Activated naive CD8-positive, alpha-beta T cell treated with anti-CD3 and anti-CD28 coated beads for 36 hours (primary cell): ENCODE measurements around the gene MGAT1. TPM values are rescaled to one million over a fixed set of nuclear protein-coding genes. Genes with fewer than 3 reads are reported as not detected.

Experiments used
- DNase-seq: peaks from one replicate; pipeline ENCODE4 v3.0.0; 2021
- H3K27ac Mint-ChIP-seq: one replicate; pipeline ENCODE4 v1.8.0; 2022; ENCODE audit warnings: mild to moderate bottlenecking, moderate library complexity, mixed read lengths
- H3K27me3 Mint-ChIP-seq: one replicate; pipeline ENCODE4 v1.8.0; 2022; ENCODE audit warnings: mild to moderate bottlenecking, mixed read lengths
- H3K36me3 Mint-ChIP-seq: one replicate; pipeline ENCODE4 v1.8.0; 2021; ENCODE audit warnings: mild to moderate bottlenecking, mixed read lengths
- H3K4me1 Mint-ChIP-seq: one replicate; pipeline ENCODE4 v1.8.0; 2021; ENCODE audit warnings: mixed read lengths
- H3K4me3 Mint-ChIP-seq: one replicate; pipeline ENCODE4 v1.8.0; 2022; ENCODE audit warnings: mild to moderate bottlenecking, moderate library complexity, mixed read lengths
- H3K9me3 Mint-ChIP-seq: one replicate; pipeline ENCODE4 v1.8.0; 2022; ENCODE audit warnings: mixed read lengths
- total RNA-seq, 2 experiments: library from RNA; stranded (reverse); gene quantifications; one replicate each; pipeline ENCODE4 v1.2.3, GENCODE V29; 2021

Gene MGAT1
- total RNA-seq, 2 experiments from 2014 or later: 99.1 to 101 TPM

GRCh38 chr5:180815293-180815917 is 12.8 kb upstream of the MGAT1 start:
- H3K9me3 Mint-ChIP-seq: no peaks in the 10 kb centered on the region
- no peak overlapping the region for H3K4me3 Mint-ChIP-seq
- DNase-seq: no peak

GRCh38 chr5:180813420-180813819 is 10.8 kb upstream of the MGAT1 start:
- Mint-ChIP-seq H3K27ac (no peak overlapping the region), H3K4me1 (peaks cover 55% of the 10 kb centered on the region), H3K36me3 (peaks cover 1% of the 10 kb centered on the region), H3K9me3 (no peaks in the 10 kb centered on the region), H3K4me3 (no peak overlapping the region), H3K27me3 (no peaks in the 10 kb centered on the region)
- DNase-seq: no peak

More at GRCh38 chr5:180815293-180815917, 12.8 kb upstream of the MGAT1 start:
- peaks cover 53% of the 10 kb centered on the region for H3K4me1 Mint-ChIP-seq
- no peaks in the 10 kb centered on the region for H3K36me3 Mint-ChIP-seq
- no peak overlapping the region for H3K27ac Mint-ChIP-seq
- no peaks in the 10 kb centered on the region for H3K27me3 Mint-ChIP-seq

GRCh38 chr5:180811623-180812124 is 9.1 kb upstream of the MGAT1 start:
- Mint-ChIP-seq H3K27ac (peak overlapping the region; percentile 76), H3K9me3 (no peaks in the 10 kb centered on the region), H3K36me3 (peaks cover 17% of the 10 kb centered on the region), H3K4me1 (peaks cover 57% of the 10 kb centered on the region), H3K27me3 (no peaks in the 10 kb centered on the region), H3K4me3 (peak overlapping the region; percentile 73)
- DNase-seq: no peak

- no peak for DNase-seq
- peak overlapping the region; percentile 73 for H3K4me3 Mint-ChIP-seq
- peaks cover 59% of the 10 kb centered on the region for H3K4me1 Mint-ChIP-seq
- no peaks in the 10 kb centered on the region for H3K9me3 Mint-ChIP-seq
- peaks cover 21% of the 10 kb centered on the region for H3K36me3 Mint-ChIP-seq
- H3K27me3 Mint-ChIP-seq: no peaks in the 10 kb centered on the region
- H3K27ac Mint-ChIP-seq: peak overlapping the region; percentile 76
Observed at GRCh38 chr5:180810959-180811622, 8.5 kb upstream of the MGAT1 start.

GRCh38 chr5:180810210-180810958 is 7.8 kb upstream of the MGAT1 start:
- H3K9me3 Mint-ChIP-seq: no peaks in the 10 kb centered on the region
- H3K4me1 Mint-ChIP-seq: peaks cover 63% of the 10 kb centered on the region
- peak overlapping the region; percentile 99 for H3K27ac Mint-ChIP-seq
- peak; percentile 93 for DNase-seq
- H3K4me3 Mint-ChIP-seq: peak overlapping the region; percentile 92
- no peaks in the 10 kb centered on the region for H3K27me3 Mint-ChIP-seq
- H3K36me3 Mint-ChIP-seq: peaks cover 23% of the 10 kb centered on the region

GRCh38 chr5:180809403-180810209 is 7.0 kb upstream of the MGAT1 start:
- no peaks in the 10 kb centered on the region for H3K27me3 Mint-ChIP-seq
- H3K36me3 Mint-ChIP-seq: peaks cover 30% of the 10 kb centered on the region
- H3K4me3 Mint-ChIP-seq: peak overlapping the region; percentile 92
- peaks cover 65% of the 10 kb centered on the region for H3K4me1 Mint-ChIP-seq
- H3K9me3 Mint-ChIP-seq: no peaks in the 10 kb centered on the region
- DNase-seq: peak; percentile 85
- H3K27ac Mint-ChIP-seq: peak overlapping the region; percentile 99

- no peaks in the 10 kb centered on the region for H3K9me3 Mint-ChIP-seq
- H3K27ac Mint-ChIP-seq: peak overlapping the region; percentile 94
- no peak for DNase-seq
- peaks cover 33% of the 10 kb centered on the region for H3K36me3 Mint-ChIP-seq
- H3K4me1 Mint-ChIP-seq: peaks cover 60% of the 10 kb centered on the region
- no peaks in the 10 kb centered on the region for H3K27me3 Mint-ChIP-seq
- peak overlapping the region; percentile 92 for H3K4me3 Mint-ChIP-seq
Observed at GRCh38 chr5:180808461-180809000, 5.9 kb upstream of the MGAT1 start.

- DNase-seq: no peak
- peaks cover 33% of the 10 kb centered on the region for H3K36me3 Mint-ChIP-seq
- H3K27ac Mint-ChIP-seq: peak overlapping the region; percentile 94
- peak overlapping the region; percentile 92 for H3K4me3 Mint-ChIP-seq
- peaks cover 54% of the 10 kb centered on the region for H3K4me1 Mint-ChIP-seq
- H3K27me3 Mint-ChIP-seq: no peaks in the 10 kb centered on the region
- H3K9me3 Mint-ChIP-seq: no peaks in the 10 kb centered on the region
Observed at GRCh38 chr5:180807654-180808414, 5.2 kb upstream of the MGAT1 start.

GRCh38 chr5:180807046-180807445 is 4.4 kb upstream of the MGAT1 start:
- Mint-ChIP-seq H3K9me3 (no peaks in the 10 kb centered on the region), H3K4me1 (peaks cover 51% of the 10 kb centered on the region), H3K27me3 (no peaks in the 10 kb centered on the region), H3K36me3 (peaks cover 33% of the 10 kb centered on the region), H3K4me3 (peak overlapping the region; percentile 92), H3K27ac (peak overlapping the region; percentile 94)
- no peak for DNase-seq

GRCh38 chr5:180806351-180807011 is 3.9 kb upstream of the MGAT1 start:
- no peak for DNase-seq
- no peaks in the 10 kb centered on the region for H3K27me3 Mint-ChIP-seq
- peak overlapping the region; percentile 94 for H3K27ac Mint-ChIP-seq
- peaks cover 39% of the 10 kb centered on the region for H3K36me3 Mint-ChIP-seq
- H3K4me1 Mint-ChIP-seq: peaks cover 51% of the 10 kb centered on the region
- no peaks in the 10 kb centered on the region for H3K9me3 Mint-ChIP-seq
- H3K4me3 Mint-ChIP-seq: peak overlapping the region; percentile 92

GRCh38 chr5:180804129-180804618 is 1.6 kb upstream of the MGAT1 start:
- peaks cover 69% of the 10 kb centered on the region for H3K4me1 Mint-ChIP-seq
- H3K27me3 Mint-ChIP-seq: no peaks in the 10 kb centered on the region
- peak overlapping the region; percentile 91 for H3K27ac Mint-ChIP-seq
- H3K4me3 Mint-ChIP-seq: peak overlapping the region; percentile 87
- H3K36me3 Mint-ChIP-seq: peaks cover 59% of the 10 kb centered on the region
- H3K9me3 Mint-ChIP-seq: no peaks in the 10 kb centered on the region
- peak; percentile 35 for DNase-seq

- peak overlapping the region; percentile 87 for H3K4me3 Mint-ChIP-seq
- no peaks in the 10 kb centered on the region for H3K27me3 Mint-ChIP-seq
- H3K36me3 Mint-ChIP-seq: peaks cover 65% of the 10 kb centered on the region
- peak; percentile 89 for DNase-seq
- peaks cover 74% of the 10 kb centered on the region for H3K4me1 Mint-ChIP-seq
- peak overlapping the region; percentile 91 for H3K27ac Mint-ChIP-seq
- no peaks in the 10 kb centered on the region for H3K9me3 Mint-ChIP-seq
Observed at GRCh38 chr5:180803181-180804128, 849 bp upstream of the MGAT1 start.
